ENCODE measurements around the gene PTPA.

- TF ChIP-seq REST (tag by site-specific recombination; IDR thresholded peaks at IDR 0.05) (no peak), CTCF (tag by site-specific recombination; IDR thresholded peaks at IDR 0.05) (no peak), MZF1 (tag by site-specific recombination; IDR thresholded peaks at IDR 0.05; ENCODE audit: borderline replicate concordance) (no peak), ZFP41 (tag by site-specific recombination; IDR thresholded peaks at IDR 0.05; ENCODE audit: borderline replicate concordance) (no peak), BCL11A (tag by site-specific recombination; IDR thresholded peaks at IDR 0.05; ENCODE audit: low read depth) (no peak), PATZ1 (tag by site-specific recombination; IDR thresholded peaks at IDR 0.05) (no peak), ZNF10 (tag by site-specific recombination; IDR thresholded peaks at IDR 0.05) (no peak), ZSCAN5A (tag by site-specific recombination; IDR thresholded peaks at IDR 0.05) (no peak), ZSCAN30 (tag by site-specific recombination; IDR thresholded peaks at IDR 0.05) (no peak), ZNF311 (tag by site-specific recombination; IDR thresholded peaks at IDR 0.05; ENCODE audit: borderline replicate concordance) (no peak), ZNF26 (tag by site-specific recombination; IDR thresholded peaks at IDR 0.05) (no peak), ZBTB7A (tag by site-specific recombination; IDR thresholded peaks at IDR 0.05; ENCODE audit: low read depth) (no peak), ZNF747 (tag by site-specific recombination; IDR thresholded peaks at IDR 0.05) (no peak)
Observed at GRCh38 chr9:129125478-129125877, 14.3 kb downstream of the PTPA start.

Data from HEK293 (cell line).